ENCODE results near the gene POLR3GL.
"Not testable (repeated sequence)": the region's sequence is repeated elsewhere in the genome, so short reads cannot be mapped to it uniquely, and the experiment has no call there.

Gene POLR3GL

DNA sequence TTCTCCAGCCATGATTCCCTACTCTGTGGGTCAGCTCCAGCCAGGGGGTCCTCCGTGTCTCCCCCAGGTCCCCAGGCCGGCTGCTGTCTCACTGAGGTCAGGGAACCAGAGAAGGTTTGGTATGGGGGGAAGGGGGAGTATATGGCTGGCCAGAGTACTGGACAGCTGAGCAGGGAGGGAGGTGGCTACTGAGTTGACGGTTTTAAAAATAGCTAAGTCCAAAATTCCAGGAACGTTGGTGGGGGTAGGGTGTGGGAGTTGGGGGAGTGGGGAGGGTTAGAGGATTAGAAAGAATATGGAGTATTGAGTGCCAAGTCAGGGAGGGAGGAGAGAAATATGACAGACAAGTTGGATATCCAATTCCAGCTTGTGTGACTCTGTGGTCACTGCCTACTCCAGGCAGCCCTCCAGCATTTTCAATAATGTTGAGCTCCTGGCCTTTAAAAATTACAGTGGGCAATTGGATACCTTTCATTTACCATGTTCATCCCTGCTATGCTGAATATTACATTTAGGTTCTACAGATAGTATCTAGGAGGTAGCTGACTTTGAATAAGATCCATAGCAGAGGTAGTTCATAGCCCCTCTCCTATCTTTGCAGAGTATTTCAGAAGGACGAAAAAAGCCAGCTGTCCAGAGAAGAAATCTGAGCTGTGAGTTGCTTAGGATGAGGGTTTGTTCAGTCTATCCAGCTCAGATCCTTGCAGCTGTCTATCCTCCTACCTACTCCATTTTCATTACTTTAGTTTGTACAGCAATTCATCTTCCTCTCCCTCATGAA is 57.3 kb downstream of the POLR3GL start, which contains the start of gene HJV:
TSS of gene HJV (minus strand) at position 114 of the 781 bp plus-strand sequence. CDS start 1,504 bp downstream, outside the sequence.
- DNase-seq = no peak

DNA sequence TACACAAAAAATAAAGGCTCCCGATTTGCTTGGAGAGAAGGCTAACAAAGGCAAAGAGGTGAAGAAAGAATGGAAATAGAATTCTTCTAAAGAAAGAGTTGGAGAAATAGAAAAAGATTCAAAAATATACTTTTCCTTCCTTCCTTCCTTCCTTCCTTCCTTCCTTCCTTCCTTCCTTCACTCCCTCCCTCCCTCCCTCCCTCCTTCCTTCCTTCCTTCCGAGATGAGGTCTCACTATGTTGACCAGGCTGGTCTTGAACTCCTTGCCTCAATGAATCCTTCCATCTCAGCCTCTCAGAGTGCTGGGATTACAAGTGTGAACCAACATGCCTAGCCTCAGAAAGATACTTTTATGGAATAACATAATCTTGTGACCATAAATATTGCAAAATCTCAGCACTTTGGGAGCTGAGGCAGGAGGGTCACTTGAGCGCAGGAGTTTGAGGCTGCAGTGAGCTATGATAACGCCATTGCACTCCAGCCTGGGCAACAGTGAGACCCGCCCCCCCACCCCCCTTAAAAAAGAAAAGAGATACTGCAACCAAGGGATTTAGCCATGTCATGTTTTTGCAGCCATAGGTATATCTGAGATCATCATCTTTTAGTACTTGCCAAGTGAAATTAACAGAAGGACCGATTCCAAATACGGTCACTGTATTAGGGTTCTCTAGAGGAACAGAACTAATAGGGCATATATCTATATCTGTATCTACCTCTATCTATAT is 58.1 kb downstream of the POLR3GL start:
- DNase-seq = no peak

DNA sequence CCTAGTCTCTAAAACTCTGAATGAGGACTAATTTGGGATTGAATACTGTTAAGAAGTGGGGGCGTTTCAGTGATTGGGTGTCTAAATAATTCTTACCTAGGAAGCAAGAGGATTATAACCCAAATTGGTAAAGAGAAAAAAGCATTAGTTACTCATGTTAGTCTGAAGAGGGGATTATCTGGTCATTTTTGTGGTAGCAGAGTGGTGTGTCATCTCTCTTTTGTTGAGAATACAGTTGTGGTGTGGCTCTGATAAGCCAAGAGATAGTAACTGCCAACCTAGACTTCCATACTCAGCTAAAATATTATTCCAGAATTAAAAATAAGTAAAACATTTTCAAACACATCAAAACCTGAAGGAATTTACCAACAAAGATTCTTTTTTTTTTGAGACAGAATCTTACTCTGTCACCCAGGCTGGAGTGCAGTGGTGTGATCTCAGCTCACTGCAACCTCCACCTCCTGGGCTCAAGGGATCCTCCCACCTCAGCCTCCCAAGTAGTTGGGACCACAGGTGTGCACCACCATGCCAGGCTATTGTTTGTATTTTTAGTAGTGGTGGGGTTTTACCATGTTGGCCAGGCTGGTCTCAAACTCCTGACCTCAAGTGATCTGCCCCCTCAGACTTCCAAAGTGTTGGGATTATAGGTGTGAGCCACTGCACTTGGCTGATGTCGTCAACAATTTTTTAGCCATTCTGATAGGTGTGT is 61.5 kb downstream of the POLR3GL start:
- DNase-seq = not testable (repeated sequence)

DNA sequence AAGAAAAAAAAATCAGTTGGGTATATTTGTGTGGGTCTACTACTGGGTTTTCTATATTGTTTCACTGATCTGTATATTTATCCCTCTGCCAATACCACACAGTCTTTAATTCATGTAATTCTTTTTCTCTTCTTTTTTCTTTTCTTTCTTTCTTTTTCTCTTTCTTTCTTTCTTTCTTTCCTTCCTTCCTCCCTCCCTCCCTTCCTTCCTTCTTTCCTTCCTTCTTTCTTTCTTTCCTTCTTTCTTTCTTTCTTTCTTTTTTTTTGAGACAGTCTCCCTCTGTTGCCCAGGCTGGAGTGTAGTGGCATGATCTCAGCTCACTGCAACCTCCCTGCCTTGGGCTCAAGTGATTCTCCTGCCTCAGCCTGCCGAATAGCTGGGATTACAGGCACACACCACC is 62.2 kb downstream of the POLR3GL start:
- DNase-seq = not testable (repeated sequence)

Data from NCI-H2171 (cell line).